Prostate gland (tissue), 2 donors: ENCODE data around the gene ACYP2. TPM values are rescaled to one million over a fixed set of nuclear protein-coding genes. Genes with fewer than 3 reads are reported as not detected.
"Not testable (repeated sequence)": the region's sequence is repeated elsewhere in the genome, so short reads cannot be mapped to it uniquely, and the experiment has no call there.

Experiments used
- DNase-seq: peaks from one replicate; pipeline ENCODE4 v3.0.0-alpha.2; 2019; ENCODE audit warnings: low spot score
- H3K27ac ChIP-seq, 2 donors: fragments of 200-600 bp; sonication (generic); 2 replicates each; pipeline ENCODE4 v1.5.1; 2017 to 2019
- H3K27me3 ChIP-seq: fragments of 200-600 bp; sonication (generic); replicated peaks from 2 replicates; pipeline ENCODE4 v1.5.1; 2019; ENCODE audit not compliant: insufficient read depth
- H3K36me3 ChIP-seq, 2 donors: fragments of 200-600 bp; sonication (generic); 1 replicate in 1 of 2; 2 replicates in 1 of 2; pipeline versions ENCODE4 v1.5.1 to v1.8.1; 2017 to 2019
- H3K4me1 ChIP-seq: fragments of 200-600 bp; sonication (generic); replicated peaks from 2 replicates; pipeline ENCODE4 v1.5.1; 2019
- H3K4me3 ChIP-seq, 2 donors: fragments of 200-600 bp; sonication (generic); 2 replicates each; pipeline ENCODE4 v1.5.1; 2017 to 2019
- H3K9me3 ChIP-seq: fragments of 200-600 bp; sonication (generic); 2 replicates; pipeline ENCODE4 v1.5.1; 2017
- CTCF ChIP-seq, 4 experiments: fragments of 200-600 bp in 2 of 4; fragments of 450-650 bp in 2 of 4; sonication (generic) in 2 of 4; IDR thresholded peaks; 1 replicate in 3 of 4; 2 replicates in 1 of 4; pipeline ENCODE4 v1.5.1; 2016 to 2019; ENCODE audit warnings: antibody characterized with exemption in 4 of 4, mild to moderate bottlenecking in 2 of 4, moderate library complexity in 2 of 4
- POLR2A ChIP-seq: fragments of 450-650 bp; IDR thresholded peaks from one replicate; pipeline ENCODE4 v1.6.1; 2016; ENCODE audit warnings: antibody characterized with exemption, mild to moderate bottlenecking
- POLR2AphosphoS5 ChIP-seq: sonication (generic); formaldehyde crosslinking; IDR thresholded peaks from one replicate; pipeline ENCODE4 v1.6.1; 2017; ENCODE audit warnings: antibody characterized with exemption
- WGBS: methylation state at CpG from one replicate; pipeline ENCODE4 v1.1.5; 2018; 5-methylcytosine and 5-hydroxymethylcytosine counted together
- intact Hi-C: fragments of 100-400 bp; cut with DNase I; formaldehyde crosslinking; loops from one replicate; pipeline ENCODE4 v1.14.2; 2022
- total RNA-seq, 2 donors: library from RNA; depleted of rRNA; stranded (reverse); fragments of >200 nt; gene quantifications; one replicate each; pipeline ENCODE4 v1.1.0, GENCODE V29; 2016

Gene ACYP2
- total RNA-seq, 2 donors from 2014 or later: 30.6 to 39.7 TPM

DNA sequence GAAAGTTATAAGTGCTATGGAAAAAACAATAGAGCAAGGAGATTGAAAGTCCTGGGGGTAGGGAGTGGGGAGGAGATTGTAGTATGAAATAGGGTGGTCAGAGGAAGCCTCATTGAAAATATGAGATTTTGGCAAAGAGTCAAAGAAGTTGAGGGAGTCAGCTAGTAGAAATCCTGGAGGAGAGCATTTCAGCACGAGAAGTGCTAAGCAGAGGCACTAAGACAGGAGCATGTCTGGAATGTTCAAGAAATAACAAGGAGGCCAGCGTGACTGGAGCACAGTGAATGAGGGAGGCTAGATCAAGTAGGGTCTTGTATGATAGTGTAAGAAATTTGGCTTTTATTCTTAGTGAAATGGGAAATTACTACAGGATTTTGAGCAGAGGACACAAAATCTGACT, 142.8 kb downstream of the ACYP2 start:
- TF ChIP-seq POLR2AphosphoS5 (no peak), CTCF (IDR thresholded peaks at IDR 0.05) (no peak), POLR2A (no peak)
- intact Hi-C loops: no loop called here
- no peak overlapping the region for H3K27ac ChIP-seq

DNA sequence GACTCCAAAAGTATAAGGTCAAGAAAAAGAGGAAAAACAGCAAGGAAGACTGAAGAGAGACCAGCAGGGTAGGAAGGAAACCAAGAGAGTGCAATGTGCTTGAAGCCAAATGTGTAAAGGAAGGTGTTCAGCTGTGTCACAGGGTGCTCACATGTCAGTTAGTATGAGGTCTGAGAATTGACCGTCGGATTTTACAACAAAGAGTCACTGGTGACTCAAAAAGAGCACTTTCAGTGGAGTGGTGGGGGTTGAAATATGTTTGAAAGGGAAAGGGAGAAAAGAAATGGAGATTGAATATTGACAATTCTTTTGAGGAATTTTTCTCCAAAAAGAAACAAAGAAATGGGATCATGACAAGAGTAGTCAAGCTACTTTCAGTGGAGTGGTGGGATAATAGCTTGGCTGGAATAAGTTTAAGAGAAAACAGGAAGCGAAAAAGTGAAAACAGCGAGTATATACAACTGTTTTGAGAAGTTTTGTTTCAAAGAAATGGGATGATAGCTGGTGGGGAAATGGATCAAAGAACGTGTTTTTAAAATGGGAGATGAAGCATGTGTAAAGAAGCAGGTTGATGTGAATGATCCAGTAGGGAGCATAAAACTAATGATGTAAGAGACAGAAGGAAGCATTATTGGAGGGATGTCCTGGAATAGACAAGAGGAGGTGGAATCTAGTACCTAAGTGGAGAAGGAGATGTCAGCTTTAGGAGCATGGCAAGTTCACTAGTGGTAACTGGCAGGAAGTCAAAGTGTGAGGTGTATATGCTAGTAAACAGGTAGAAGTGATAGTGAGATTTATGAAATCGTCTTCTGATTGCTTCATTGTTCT, 144.2 kb downstream of the ACYP2 start:
- H3K27me3 ChIP-seq: no peaks in the 10 kb centered on the region
- DNase-seq: no peak
- no peak for TF ChIP-seq CTCF (IDR thresholded peaks at IDR 0.05)
- TF ChIP-seq POLR2AphosphoS5: no peak
- TF ChIP-seq POLR2A: no peak
- no peaks in the 10 kb centered on the region for H3K36me3 ChIP-seq
- no peak overlapping the region for H3K27ac ChIP-seq
- 92% methylated on average over 6 of the region's 6 CpGs for WGBS
- no peak overlapping the region for H3K4me3 ChIP-seq
- H3K9me3 ChIP-seq: no peaks in the 10 kb centered on the region
- intact Hi-C loops: no loop called here
- no peaks in the 10 kb centered on the region for H3K4me1 ChIP-seq

More for the DNA sequence above, 142.8 kb downstream of the ACYP2 start:
- WGBS: 79% methylated on average over 2 of the region's 2 CpGs
- Histone ChIP-seq H3K4me1 (no peaks in the 10 kb centered on the region), H3K9me3 (no peaks in the 10 kb centered on the region), H3K4me3 (no peak overlapping the region), H3K36me3 (no peaks in the 10 kb centered on the region), H3K27me3 (no peaks in the 10 kb centered on the region)
- no peak for DNase-seq

DNA sequence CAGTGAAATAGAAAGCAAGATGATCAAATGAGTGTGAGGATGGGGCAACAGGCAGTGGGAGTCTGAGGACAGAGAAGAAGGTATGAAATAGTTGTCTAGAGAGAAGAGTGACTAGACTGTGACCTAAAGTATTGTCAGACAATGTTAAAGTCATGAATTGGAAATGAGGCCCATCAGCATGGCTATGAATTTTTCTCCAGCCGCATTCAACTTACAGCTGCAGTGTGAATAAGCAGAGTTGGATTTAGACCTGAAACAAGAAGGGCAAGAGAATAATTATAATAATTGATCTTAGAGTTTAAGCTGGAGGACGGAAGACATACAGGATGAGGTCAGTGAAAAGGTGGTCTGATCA, 144.8 kb downstream of the ACYP2 start:
- 97% methylated on average over 2 of the region's 2 CpGs for WGBS
- no peak overlapping the region for H3K4me3 ChIP-seq
- H3K27me3 ChIP-seq: no peaks in the 10 kb centered on the region
- intact Hi-C loops: no loop called here
- no peak for DNase-seq
- TF ChIP-seq POLR2A: no peak
- no peaks in the 10 kb centered on the region for H3K36me3 ChIP-seq
- H3K27ac ChIP-seq: no peak overlapping the region
- H3K9me3 ChIP-seq: no peaks in the 10 kb centered on the region
- no peaks in the 10 kb centered on the region for H3K4me1 ChIP-seq

DNA sequence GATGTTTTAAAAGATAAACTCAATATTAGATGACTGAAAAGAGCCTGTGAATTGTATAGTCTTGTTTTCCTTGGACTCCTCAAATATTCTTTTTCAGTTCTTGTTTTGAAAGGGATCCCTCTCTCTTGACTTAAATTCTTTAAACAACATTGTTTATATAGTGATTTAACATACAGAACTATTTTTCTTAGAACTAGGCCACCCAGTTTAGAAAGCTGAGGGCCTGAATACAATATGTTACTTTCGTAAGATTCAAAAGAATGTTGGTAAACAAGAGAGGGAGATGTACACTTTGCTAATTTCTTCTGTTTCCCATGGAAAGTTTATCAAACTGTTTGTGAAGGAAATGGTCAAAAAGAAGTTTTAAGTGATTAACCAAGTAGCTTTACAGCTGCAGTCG, 146.1 kb downstream of the ACYP2 start:
- 41% methylated on average over 2 of the region's 2 CpGs for WGBS
- DNase-seq: no peak
- H3K27ac ChIP-seq: no peak overlapping the region
- TF ChIP-seq POLR2A (no peak), POLR2AphosphoS5 (no peak), CTCF (IDR thresholded peaks at IDR 0.05) (no peak)
- H3K4me1 ChIP-seq: no peaks in the 10 kb centered on the region
- no peak overlapping the region for H3K4me3 ChIP-seq
- no peaks in the 10 kb centered on the region for H3K36me3 ChIP-seq
- no peaks in the 10 kb centered on the region for H3K9me3 ChIP-seq
- no peaks in the 10 kb centered on the region for H3K27me3 ChIP-seq
- intact Hi-C loops: no loop called here

GRCh38 chr2:54262015-54262765, 146.8 kb downstream of the ACYP2 start:
- TF ChIP-seq POLR2AphosphoS5 (no peak), CTCF (IDR thresholded peaks at IDR 0.05) (no peak), POLR2A (no peak)
- no peaks in the 10 kb centered on the region for H3K4me1 ChIP-seq
- H3K4me3 ChIP-seq: no peak overlapping the region
- DNase-seq: no peak
- 85% methylated on average over 2 of the region's 2 CpGs for WGBS
- H3K36me3 ChIP-seq: no peaks in the 10 kb centered on the region
- intact Hi-C loops: no loop called here
- no peaks in the 10 kb centered on the region for H3K27me3 ChIP-seq
- no peak overlapping the region for H3K27ac ChIP-seq
- H3K9me3 ChIP-seq: no peaks in the 10 kb centered on the region

DNA sequence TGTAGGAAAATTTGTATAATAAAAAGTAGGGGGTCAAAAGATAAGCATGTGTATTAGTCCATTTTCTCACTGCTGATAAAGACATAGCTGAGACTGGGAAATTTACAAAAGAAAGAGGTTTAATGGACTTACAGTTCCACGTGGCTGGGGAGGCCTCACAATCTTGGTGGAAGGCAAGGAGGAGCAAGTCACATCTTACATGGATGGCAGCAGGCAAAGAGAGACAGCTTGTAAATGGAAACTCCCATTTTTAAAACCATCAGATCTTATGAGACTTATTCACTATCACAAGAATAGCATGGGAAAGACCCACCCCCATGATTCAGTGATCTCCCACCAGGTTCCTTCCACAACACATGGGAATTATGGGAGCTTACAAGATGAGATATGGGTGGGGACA, 149.7 kb downstream of the ACYP2 start:
- H3K27ac ChIP-seq, H3K4me3 ChIP-seq, H3K27me3 ChIP-seq, intact Hi-C loops, H3K4me1 ChIP-seq, H3K9me3 ChIP-seq, DNase-seq, H3K36me3 ChIP-seq: not testable (repeated sequence)
- 70% methylated on average over 1 of the region's 1 CpG for WGBS
